ENCODE measurements around the gene P2RX3. TPM values are rescaled to one million over a fixed set of nuclear protein-coding genes. Genes with fewer than 3 reads are reported as not detected.

P2RX3 gene
- total RNA-seq, 1 donor from 2014 or later: not detected

- intact Hi-C loops (cut with DNase I): no loop called here
- TF ChIP-seq CTCF (IDR thresholded peaks at IDR 0.05): no peak
- ATAC-seq: no peak
- Histone ChIP-seq H3K36me3 (peaks cover 45% of the 10 kb centered on the region), H3K4me3 (peak overlapping the region; percentile 74), H3K9me3 (no peaks in the 10 kb centered on the region), H3K27ac (peak overlapping the region; percentile 96), H3K27me3 (ENCODE audit: low read depth) (no peaks in the 10 kb centered on the region), H3K4me1 (peaks cover 81% of the 10 kb centered on the region)
- DNase-seq: no peak
These were observed 17.3 kb upstream of the P2RX3 start for GRCh38 chr11:57320719-57321387.

DNA sequence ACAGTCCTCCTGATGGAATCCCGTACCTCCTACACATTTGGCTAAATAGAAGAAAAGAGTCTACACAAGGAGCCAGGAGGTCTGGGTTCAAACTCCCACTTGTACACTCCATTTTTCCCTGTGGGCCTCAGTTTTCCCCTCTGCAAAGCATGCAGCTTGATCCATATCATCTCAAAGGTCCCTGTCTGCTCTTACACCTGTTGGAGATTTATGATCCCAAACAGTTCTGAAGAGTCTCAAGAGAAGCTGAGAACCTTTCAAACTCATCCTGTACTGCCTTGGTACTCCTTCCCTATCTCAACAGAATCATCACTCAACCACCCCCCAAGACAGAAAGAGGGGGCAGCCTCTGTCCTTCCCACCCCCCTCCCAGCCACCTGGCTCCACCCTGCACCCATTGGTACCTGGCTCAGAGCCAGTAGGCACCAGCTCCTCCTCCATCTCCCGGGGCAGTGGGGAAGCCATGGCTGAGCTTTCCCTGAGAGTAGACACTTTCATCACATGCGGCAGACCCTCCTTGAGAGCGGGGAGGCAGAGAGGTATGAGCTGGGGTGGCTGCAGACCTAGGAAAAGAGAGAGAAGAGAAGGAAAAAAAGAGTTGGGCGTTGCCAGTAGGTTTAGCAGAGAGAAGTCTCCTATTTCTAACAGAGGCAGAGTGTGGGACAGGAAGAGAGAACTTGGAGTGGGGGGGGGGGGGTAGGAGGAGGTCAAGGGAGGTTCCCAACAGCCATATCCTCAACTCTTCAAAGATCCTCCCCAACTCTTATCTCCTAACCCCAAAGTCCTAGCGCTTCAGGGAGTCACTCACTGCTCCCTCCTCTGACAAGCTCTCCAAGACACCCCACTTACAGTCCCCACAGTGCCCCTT, 16.5 kb upstream of the P2RX3 start:
- peak overlapping the region; percentile 96 for H3K27ac ChIP-seq
- H3K36me3 ChIP-seq: peaks cover 39% of the 10 kb centered on the region
- no peaks in the 10 kb centered on the region for H3K9me3 ChIP-seq
- no peak for ATAC-seq
- no peaks in the 10 kb centered on the region for H3K27me3 ChIP-seq (ENCODE audit: low read depth)
- TF ChIP-seq CTCF (IDR thresholded peaks at IDR 0.05): no peak
- peaks cover 81% of the 10 kb centered on the region for H3K4me1 ChIP-seq
- peak overlapping the region; percentile 74 for H3K4me3 ChIP-seq
- intact Hi-C loops (cut with DNase I): no loop called here
- no peak for DNase-seq

DNA sequence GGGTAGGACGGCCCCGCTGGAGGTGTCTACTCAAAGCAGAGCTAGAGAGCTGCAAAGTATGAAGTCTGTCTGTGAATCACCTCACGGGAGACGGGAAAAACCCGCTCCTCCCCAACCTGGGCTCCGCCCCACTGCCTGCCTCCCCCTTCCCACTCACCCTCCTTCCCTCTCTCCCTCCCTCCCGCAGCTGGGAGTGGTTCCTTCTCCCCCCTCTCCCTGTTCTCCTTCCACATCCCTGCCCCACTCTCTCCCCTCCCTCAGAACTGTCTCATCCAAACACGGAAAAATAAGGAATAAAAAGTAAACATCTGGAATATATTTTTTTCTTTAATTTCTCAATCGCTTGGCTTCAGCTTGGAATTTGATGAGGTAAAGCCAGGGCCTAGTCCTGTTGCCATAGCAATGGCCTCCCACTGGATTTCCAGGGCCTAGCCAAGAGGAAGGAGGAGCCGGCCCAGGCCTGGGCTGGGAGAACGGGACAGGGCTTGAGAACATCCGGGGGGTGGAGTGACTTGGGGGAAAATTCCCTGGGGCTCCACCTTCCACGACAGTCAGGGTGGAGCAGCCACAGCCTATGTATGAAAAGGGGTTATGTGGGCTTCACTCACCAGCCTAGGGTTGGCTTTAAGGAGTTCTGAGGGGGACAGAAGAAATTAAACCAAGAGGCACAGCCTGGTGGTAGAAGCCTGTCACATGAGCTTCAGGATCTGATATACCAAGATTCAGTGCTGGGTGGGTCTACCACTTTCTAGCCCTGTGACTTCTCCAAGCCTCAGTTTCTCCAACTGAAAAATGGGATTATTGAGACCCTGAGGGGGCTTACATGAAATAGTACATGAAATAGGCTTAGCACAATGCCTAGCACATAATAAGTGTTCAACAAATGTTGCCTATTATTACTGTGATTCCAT, 15.6 kb upstream of the P2RX3 start:
- peak overlapping the region; percentile 96 for H3K27ac ChIP-seq
- H3K4me3 ChIP-seq: peak overlapping the region; percentile 74
- intact Hi-C loops (cut with DNase I): no loop called here
- no peak for TF ChIP-seq CTCF (IDR thresholded peaks at IDR 0.05)
- H3K9me3 ChIP-seq: no peaks in the 10 kb centered on the region
- DNase-seq (peak; percentile 92), ATAC-seq (peak; percentile 74 to 79)
- peaks cover 76% of the 10 kb centered on the region for H3K4me1 ChIP-seq
- no peaks in the 10 kb centered on the region for H3K27me3 ChIP-seq (ENCODE audit: low read depth)
- peaks cover 39% of the 10 kb centered on the region for H3K36me3 ChIP-seq

DNA sequence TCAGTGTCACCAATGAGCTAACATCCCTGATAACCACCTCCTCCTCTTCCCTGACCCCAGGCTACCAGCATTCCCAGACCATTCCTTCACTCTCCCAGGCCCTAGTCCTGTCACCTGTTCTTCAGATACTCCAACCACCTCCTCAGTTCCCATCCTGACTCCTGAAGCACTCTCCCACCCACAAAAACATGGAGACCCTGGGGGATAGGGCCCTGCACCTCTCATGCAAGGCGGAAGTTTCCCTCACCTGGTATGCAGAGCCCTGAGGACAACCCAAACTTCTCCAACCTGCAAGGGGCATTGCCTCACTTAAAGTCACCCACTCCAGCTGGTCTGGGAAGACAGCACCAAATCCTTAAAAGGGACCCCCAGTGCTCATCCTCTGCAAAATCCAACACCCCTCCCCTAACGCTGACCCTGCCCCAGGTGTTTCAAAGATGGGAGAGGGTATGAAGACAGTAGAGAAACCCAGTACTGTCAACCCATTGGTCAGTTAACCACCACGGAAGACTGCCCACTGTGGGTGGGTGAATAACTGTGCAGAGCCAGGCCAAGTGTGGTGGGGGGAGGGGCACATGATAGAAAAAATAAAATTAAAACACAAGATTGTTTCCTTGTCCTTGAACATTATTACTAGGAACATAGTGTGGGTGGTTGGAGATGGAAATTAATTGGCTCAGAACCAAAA, 14.8 kb upstream of the P2RX3 start:
- Histone ChIP-seq H3K27me3 (ENCODE audit: low read depth) (no peaks in the 10 kb centered on the region), H3K27ac (peak overlapping the region; percentile 96), H3K4me3 (peak overlapping the region; percentile 74), H3K36me3 (peaks cover 40% of the 10 kb centered on the region), H3K4me1 (peaks cover 68% of the 10 kb centered on the region), H3K9me3 (no peaks in the 10 kb centered on the region)
- no peak for ATAC-seq
- intact Hi-C loops (cut with DNase I): no loop called here
- no peak for TF ChIP-seq CTCF (IDR thresholded peaks at IDR 0.05)
- DNase-seq: no peak

DNA sequence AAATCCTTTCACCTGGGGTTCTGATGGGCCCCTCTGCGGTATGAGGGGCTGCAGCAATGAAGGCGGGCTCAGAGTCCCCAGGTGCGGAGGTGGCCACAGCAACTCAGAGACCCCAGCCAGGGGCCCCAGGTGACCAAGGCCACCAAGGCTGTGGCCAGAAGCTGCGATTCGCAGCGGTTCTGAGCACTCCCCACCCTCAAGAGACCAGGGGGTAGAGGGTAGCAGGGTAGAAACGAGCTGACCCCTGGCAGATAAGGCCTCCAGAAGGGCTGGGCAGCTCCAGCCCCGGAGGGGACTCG, 14.3 kb upstream of the P2RX3 start:
- intact Hi-C loops (cut with DNase I): no loop called here
- no peak for DNase-seq
- no peak for TF ChIP-seq CTCF (IDR thresholded peaks at IDR 0.05)

More for the DNA sequence above, 14.3 kb upstream of the P2RX3 start:
- peak overlapping the region; percentile 74 for H3K4me3 ChIP-seq
- ATAC-seq: no peak
- H3K27ac ChIP-seq: peak overlapping the region; percentile 96
- no peaks in the 10 kb centered on the region for H3K27me3 ChIP-seq (ENCODE audit: low read depth)
- H3K4me1 ChIP-seq: peaks cover 63% of the 10 kb centered on the region
- H3K9me3 ChIP-seq: no peaks in the 10 kb centered on the region
- peaks cover 41% of the 10 kb centered on the region for H3K36me3 ChIP-seq
